Motor neuron (in vitro differentiated cells): ENCODE data around the gene SERPINC1. TPM values are rescaled to one million over a fixed set of nuclear protein-coding genes. Genes with fewer than 3 reads are reported as not detected.
"Not testable (repeated sequence)": the region's sequence is repeated elsewhere in the genome, so short reads cannot be mapped to it uniquely, and the experiment has no call there.

Experiments used
- ATAC-seq, 8 experiments: fragments of 200-7000 bp; cut with Tn5 transposase; replicated peaks in 6 of 8; 2 replicates each; pipeline ENCODE4 v1.8.0; 2021; ENCODE audit warnings: mild to moderate bottlenecking in 8 of 8, moderate library complexity in 8 of 8
- H3K27ac ChIP-seq, 2 donors: fragments of 250-450 bp; sonication (Bioruptor Pico); 2 replicates each; pipeline ENCODE4 v1.9.0; 2021; ENCODE audit warnings: antibody characterized with exemption in 2 of 2, mild to moderate bottlenecking in 2 of 2, moderate library complexity in 1 of 2
- H3K4me1 ChIP-seq, 2 donors: fragments of 250-450 bp; sonication (Bioruptor Pico); replicated peaks in 1 of 2; 2 replicates each; pipeline ENCODE4 v1.6.1; 2021; ENCODE audit warnings: antibody characterized with exemption in 2 of 2, mild to moderate bottlenecking in 2 of 2, moderate library complexity in 1 of 2
- H3K4me3 ChIP-seq, 5 donors: fragments of 250-450 bp; sonication (Bioruptor Pico); 2 replicates each; pipeline ENCODE4 v1.9.0; 2021; ENCODE audit warnings: antibody characterized with exemption in 5 of 5, mild to moderate bottlenecking in 5 of 5, moderate library complexity in 4 of 5
- WGBS, 10 experiments: fragments of 450-650 bp; shearing (Covaris generic); methylation state at CpG; one replicate each; pipeline ENCODE4 v1.0.0; 2022; 5-methylcytosine and 5-hydroxymethylcytosine counted together
- in situ Hi-C, 9 experiments: fragments of 400-800 bp; cut with MboI; loops; one replicate each; pipeline ENCODE4 v1.15.0; 2021; ENCODE audit warnings: low sequenced_read_pairs in 9 of 9, low pct_unique_long_range_greater_than_20kb in 2 of 9; ENCODE audit not compliant: unreplicated experiment in 9 of 9
- total RNA-seq, 8 experiments: library from RNA; unstranded; fragments of 300-600 nt; gene quantifications; 2 replicates each; pipeline versions ENCODE4 v1.2.3 to v1.2.4, GENCODE V29; 2022

SERPINC1 gene
- total RNA-seq, 8 experiments from 2014 or later: 0.16 to 0.81 (median 0.32) TPM; not detected in 3

DNA sequence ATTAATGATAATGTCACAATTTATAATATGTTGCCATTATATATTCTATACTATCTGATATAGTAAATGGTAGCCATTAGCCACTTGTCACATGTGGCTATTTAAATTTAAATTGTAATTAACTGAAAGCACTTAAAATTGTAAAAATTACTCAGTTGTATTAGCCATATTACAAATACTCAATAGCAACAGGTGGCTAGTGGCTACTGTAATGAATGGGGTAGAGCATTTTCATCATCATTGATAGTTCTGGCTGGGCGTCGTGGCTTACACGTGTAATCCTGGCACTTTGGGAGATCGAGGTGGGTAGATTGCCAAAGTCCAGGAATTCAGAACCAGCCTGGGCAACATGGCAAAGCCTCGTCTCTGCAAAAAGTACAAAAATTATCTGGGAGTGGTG, 32.4 kb downstream of the SERPINC1 start:
- no peak overlapping the region for H3K4me3 ChIP-seq
- H3K27ac ChIP-seq: no peak overlapping the region
- ATAC-seq: no peak
- in situ Hi-C loops: no loop called here
- peaks cover 0 to 7% of the 10 kb centered on the region in 2 donors for H3K4me1 ChIP-seq
- 82 to 100% (median 92%) methylated on average over 1 to 5 of the region's 5 CpGs; no CpG with 5 or more reads in 5 of the 10 experiments for WGBS, 10 experiments

- H3K4me3 ChIP-seq, H3K4me1 ChIP-seq, ATAC-seq, H3K27ac ChIP-seq, in situ Hi-C loops: not testable (repeated sequence)
- WGBS, 10 experiments: 100% methylated on average over 2 of the region's 4 CpGs; no CpG with 5 or more reads in 9 of the 10 experiments
These were observed 36.0 kb downstream of the SERPINC1 start for GRCh38 chr1:173881117-173881516.

- Histone ChIP-seq H3K4me1 (peaks cover 0 to 2% of the 10 kb centered on the region in 2 donors), H3K27ac (no peak overlapping the region), H3K4me3 (no peak overlapping the region)
- ATAC-seq: no peak
- in situ Hi-C loops: no loop called here
These were observed 38.9 kb downstream of the SERPINC1 start for GRCh38 chr1:173878251-173878650.

GRCh38 chr1:173876732-173877131, 40.4 kb downstream of the SERPINC1 start:
- Histone ChIP-seq H3K4me1 (peaks cover 0 to 4% of the 10 kb centered on the region in 2 donors), H3K4me3 (no peak overlapping the region), H3K27ac (no peak overlapping the region)
- in situ Hi-C loops: no loop called here
- no peak for ATAC-seq
- 79 to 100% (median 94%) methylated on average over 3 to 5 of the region's 5 CpGs for WGBS, 10 experiments

GRCh38 chr1:173871500-173871899, 45.6 kb downstream of the SERPINC1 start:
- WGBS, 10 experiments: 72 to 100% (median 93%) methylated on average over 1 to 2 of the region's 2 CpGs

GRCh38 chr1:173871091-173871490, 46.0 kb downstream of the SERPINC1 start:
- no peak for ATAC-seq
- Histone ChIP-seq H3K4me3 (no peak overlapping the region), H3K27ac (no peak overlapping the region), H3K4me1 (peaks cover under 1 to 20% of the 10 kb centered on the region in 2 donors)
- WGBS, 10 experiments: 60 to 100% (median 97%) methylated on average over 1 to 5 of the region's 5 CpGs; no CpG with 5 or more reads in 3 of the 10 experiments
- in situ Hi-C loops: no loop called here

More at GRCh38 chr1:173871500-173871899, 45.6 kb downstream of the SERPINC1 start:
- Histone ChIP-seq H3K4me3 (no peak overlapping the region), H3K27ac (no peak overlapping the region), H3K4me1 (peaks cover 0 to 16% of the 10 kb centered on the region in 2 donors)
- no peak for ATAC-seq
- in situ Hi-C loops: no loop called here

DNA sequence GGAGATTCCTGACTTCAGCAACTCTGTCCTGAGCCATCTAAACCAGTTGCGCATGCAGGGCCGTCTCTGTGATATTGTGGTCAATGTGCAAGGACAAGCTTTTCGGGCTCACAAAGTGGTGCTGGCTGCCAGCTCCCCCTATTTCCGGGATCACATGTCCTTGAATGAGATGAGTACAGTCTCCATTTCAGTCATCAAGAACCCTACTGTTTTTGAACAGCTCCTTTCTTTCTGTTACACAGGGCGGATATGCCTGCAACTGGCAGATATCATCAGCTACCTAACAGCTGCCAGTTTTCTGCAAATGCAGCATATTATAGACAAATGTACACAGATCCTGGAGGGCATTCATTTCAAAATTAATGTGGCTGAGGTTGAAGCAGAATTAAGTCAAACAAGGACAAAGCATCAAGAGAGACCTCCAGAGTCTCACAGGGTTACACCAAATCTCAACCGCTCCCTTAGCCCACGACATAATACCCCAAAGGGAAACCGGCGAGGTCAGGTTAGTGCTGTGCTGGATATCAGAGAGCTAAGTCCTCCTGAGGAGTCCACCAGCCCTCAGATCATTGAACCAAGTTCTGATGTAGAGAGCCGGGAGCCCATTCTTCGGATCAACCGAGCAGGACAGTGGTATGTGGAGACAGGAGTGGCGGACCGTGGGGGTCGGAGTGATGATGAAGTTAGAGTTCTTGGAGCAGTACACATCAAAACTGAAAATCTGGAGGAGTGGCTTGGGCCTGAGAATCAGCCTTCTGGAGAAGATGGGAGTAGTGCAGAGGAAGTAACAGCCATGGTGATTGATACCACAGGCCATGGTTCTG, 46.7 kb downstream of the SERPINC1 start:
- H3K27ac ChIP-seq: no peak overlapping the region
- H3K4me1 ChIP-seq: peaks cover 4 to 26% of the 10 kb centered on the region in 2 donors
- no peak for ATAC-seq

DNA sequence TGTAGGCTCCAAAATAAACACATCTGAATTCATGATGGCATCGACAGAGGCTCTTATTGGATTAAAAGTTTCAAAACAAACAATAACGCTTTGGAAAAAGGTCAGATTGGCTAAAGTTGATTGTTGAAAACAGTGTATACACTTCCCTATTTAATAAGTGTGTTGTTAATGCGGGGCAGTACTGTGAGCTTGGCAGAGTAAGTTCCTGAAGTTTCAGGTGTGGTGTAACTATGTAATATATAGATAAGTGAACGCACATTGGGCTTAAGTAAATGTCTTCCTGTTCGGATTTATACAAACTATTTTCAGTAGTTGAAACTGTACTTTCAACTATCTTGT, 48.1 kb downstream of the SERPINC1 start:
- ATAC-seq: no peak
- WGBS, 10 experiments: 0 to 17% (median 4%) methylated on average over 1 to 5 of the region's 5 CpGs; no CpG with 5 or more reads in 3 of the 10 experiments
- no peak overlapping the region for H3K27ac ChIP-seq
- in situ Hi-C loops: no loop called here
- peaks cover 4 to 30% of the 10 kb centered on the region in 2 donors for H3K4me1 ChIP-seq
- H3K4me3 ChIP-seq: peak overlapping the region; percentile 60 to 81 (median 75)

More for the DNA sequence above, 46.7 kb downstream of the SERPINC1 start:
- in situ Hi-C loops: no loop called here
- 62 to 100% (median 96%) methylated on average over 2 to 13 of the region's 15 CpGs; no CpG with 5 or more reads in 1 of the 10 experiments for WGBS, 10 experiments
- no peak overlapping the region for H3K4me3 ChIP-seq

DNA sequence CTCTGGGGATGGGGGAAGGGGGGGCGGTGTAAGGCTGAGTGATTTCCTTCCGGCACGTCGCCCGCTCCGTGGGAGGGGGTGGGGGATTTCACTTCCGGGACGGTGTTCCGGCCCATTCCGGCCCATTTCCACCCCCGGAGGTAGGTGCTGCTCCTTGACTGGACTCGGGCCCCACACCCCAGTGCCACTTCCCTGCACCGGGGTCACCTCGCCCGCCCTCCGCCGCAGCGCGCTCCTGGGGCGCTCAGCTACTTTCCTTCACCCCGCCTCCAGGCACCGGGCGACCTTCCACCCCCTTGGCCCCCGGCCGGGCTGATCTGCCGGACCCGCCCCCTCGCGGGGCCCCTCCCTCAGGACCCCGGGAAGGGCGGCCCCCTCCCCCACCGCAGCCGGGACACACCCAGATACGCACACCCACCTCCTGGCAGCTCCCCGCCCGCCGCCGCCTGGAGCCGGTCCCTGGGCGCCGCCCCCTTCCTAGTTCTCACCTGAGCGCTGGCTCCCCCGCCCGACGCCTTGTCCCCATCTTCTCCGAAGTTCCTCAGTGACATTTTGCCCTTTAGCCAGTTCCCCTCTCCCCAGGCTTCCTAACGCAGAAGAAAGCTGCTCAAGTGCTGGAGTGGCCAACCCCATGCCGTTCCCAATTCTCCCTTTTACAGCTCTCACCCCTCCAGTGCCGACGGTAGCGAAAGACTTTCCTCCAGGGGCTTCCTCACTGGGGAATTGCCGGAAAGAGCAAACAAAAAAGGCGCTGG, 48.7 kb downstream of the SERPINC1 start, which contains the start of gene ZBTB37:
Gene ZBTB37, plus strand, starts transcription at position 115 of the 755 bp plus-strand sequence. CDS start 1,846 bp downstream, outside the sequence.
- Histone ChIP-seq H3K4me1 (peaks cover 4 to 30% of the 10 kb centered on the region in 2 donors), H3K27ac (peak within 1 kb of the TSS; percentile 78 to 92), H3K4me3 (peak within 1 kb of the TSS; percentile 60 to 81 (median 75))
- 0 to 3% (median 0%) methylated on average over 1 to 7 of the region's 53 CpGs; no CpG with 5 or more reads in 5 of the 10 experiments for WGBS, 10 experiments
- in situ Hi-C loops: no loop called here
- ATAC-seq: peak; percentile 52 to 85 (median 68)

DNA sequence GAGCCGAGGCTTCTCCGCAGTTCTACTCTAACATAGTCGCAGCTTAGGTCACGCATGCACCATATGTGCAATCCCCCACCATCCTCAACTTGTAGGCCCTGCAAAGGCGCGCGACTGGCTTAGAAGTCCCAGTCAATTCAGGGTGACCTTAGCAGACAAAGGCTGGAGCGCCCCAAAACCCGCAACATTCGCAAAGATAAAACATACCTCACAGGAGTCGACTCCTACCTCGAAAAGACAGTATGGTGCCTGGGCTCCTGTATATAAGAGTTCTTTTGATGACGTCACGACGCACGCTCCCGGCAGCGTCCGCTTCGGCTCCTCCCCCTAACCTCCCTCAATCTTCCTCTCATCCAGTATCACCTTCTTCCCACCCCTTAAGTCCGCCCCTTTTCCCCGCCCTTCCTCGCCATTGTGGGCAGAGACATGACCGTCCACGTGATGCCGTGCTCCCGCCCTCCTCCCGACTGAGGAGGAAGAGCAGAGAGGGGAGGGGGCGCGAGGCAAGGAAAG, 49.3 kb downstream of the SERPINC1 start, which contains the start of gene GAS5:
Gene GAS5, minus strand, starts transcription at position 237 of the 513 bp plus-strand sequence.
- Histone ChIP-seq H3K4me1 (peaks cover 4 to 26% of the 10 kb centered on the region in 2 donors), H3K4me3 (peak within 1 kb of the TSS; percentile 60 to 81 (median 75)), H3K27ac (peak within 1 kb of the TSS; percentile 78 to 92)
- WGBS, 10 experiments: 0 to 1% (median 0%) methylated on average over 2 to 13 of the region's 30 CpGs; no CpG with 5 or more reads in 4 of the 10 experiments
- in situ Hi-C loops: no loop called here
- ATAC-seq: peak; percentile 76 to 89 (median 86)

- WGBS, 10 experiments: 0 to 20% (median 0%) methylated on average over 1 to 22 of the region's 32 CpGs
- Histone ChIP-seq H3K27ac (peak overlapping the region; percentile 50 to 74), H3K4me1 (peaks cover 4 to 26% of the 10 kb centered on the region in 2 donors), H3K4me3 (peak overlapping the region; percentile 60 to 81 (median 75))
- ATAC-seq: no peak
- in situ Hi-C loops: no loop called here
These were observed 49.9 kb downstream of the SERPINC1 start for GRCh38 chr1:173867141-173867752.

GRCh38 chr1:173866413-173867115, 50.6 kb downstream of the SERPINC1 start:
- Histone ChIP-seq H3K4me3 (peak overlapping the region; percentile 60 to 81 (median 75)), H3K4me1 (peaks cover 4 to 26% of the 10 kb centered on the region in 2 donors), H3K27ac (peak overlapping the region; percentile 50 to 74)
- 0 to 10% (median 0%) methylated on average over 1 to 2 of the region's 2 CpGs for WGBS, 10 experiments
- in situ Hi-C loops: no loop called here
- no peak for ATAC-seq
